Measurements from ENCODE around the gene GOLGA8B.

GOLGA8B gene

GRCh38 chr15:34613997-34614396, 30.5 kb upstream of the GOLGA8B start:
- Histone ChIP-seq H3K27me3 (ENCODE audit: insufficient read depth, low read length) (peaks cover 3% of the 10 kb centered on the region; the same call in 1 of the 2 replicates), H3K27ac (ENCODE audit: low read depth, low read length) (no peak overlapping the region), H3K79me2 (ENCODE audit: control insufficient read depth, insufficient read depth, low read length, unreplicated experiment) (no peaks in the 10 kb centered on the region), H3K4me1 (ENCODE audit: control insufficient read depth, insufficient read depth, low read length, unreplicated experiment) (no peaks in the 10 kb centered on the region), H3K4me3 (ENCODE audit: low read depth, low read length) (no peak overlapping the region), H2AFZ (ENCODE audit: low read length, unreplicated experiment) (no peak overlapping the region), H3K36me3 (ENCODE audit: insufficient read depth, low read length) (no peaks in the 10 kb centered on the region)

- Histone ChIP-seq H3K36me3 (ENCODE audit: insufficient read depth, low read length) (no peaks in the 10 kb centered on the region), H3K27ac (ENCODE audit: low read depth, low read length) (no peak overlapping the region), H3K27me3 (ENCODE audit: insufficient read depth, low read length) (peaks cover 3% of the 10 kb centered on the region; the same call in 1 of the 2 replicates), H2AFZ (ENCODE audit: low read length, unreplicated experiment) (no peak overlapping the region), H3K4me3 (ENCODE audit: low read depth, low read length) (no peak overlapping the region), H3K79me2 (ENCODE audit: control insufficient read depth, insufficient read depth, low read length, unreplicated experiment) (no peaks in the 10 kb centered on the region), H3K4me1 (ENCODE audit: control insufficient read depth, insufficient read depth, low read length, unreplicated experiment) (no peaks in the 10 kb centered on the region)
Observed at GRCh38 chr15:34613301-34613700, 29.9 kb upstream of the GOLGA8B start.

- H3K79me2 ChIP-seq (ENCODE audit: control insufficient read depth, insufficient read depth, low read length, unreplicated experiment) = no peaks in the 10 kb centered on the region
- no peaks in the 10 kb centered on the region for H3K4me1 ChIP-seq (ENCODE audit: control insufficient read depth, insufficient read depth, low read length, unreplicated experiment)
- no peak overlapping the region for H3K4me3 ChIP-seq (ENCODE audit: low read depth, low read length)
- H3K36me3 ChIP-seq (ENCODE audit: insufficient read depth, low read length) = no peaks in the 10 kb centered on the region
- H2AFZ ChIP-seq (ENCODE audit: low read length, unreplicated experiment) = no peak overlapping the region
- peaks cover 3% of the 10 kb centered on the region; the same call in 1 of the 2 replicates for H3K27me3 ChIP-seq (ENCODE audit: insufficient read depth, low read length)
- no peak overlapping the region for H3K27ac ChIP-seq (ENCODE audit: low read depth, low read length)
Observed at GRCh38 chr15:34610354-34610753, 26.9 kb upstream of the GOLGA8B start.

- peaks cover 3% of the 10 kb centered on the region; the same call in 1 of the 2 replicates for H3K27me3 ChIP-seq (ENCODE audit: insufficient read depth, low read length)
- no peaks in the 10 kb centered on the region for H3K36me3 ChIP-seq (ENCODE audit: insufficient read depth, low read length)
- no peaks in the 10 kb centered on the region for H3K4me1 ChIP-seq (ENCODE audit: control insufficient read depth, insufficient read depth, low read length, unreplicated experiment)
- H2AFZ ChIP-seq (ENCODE audit: low read length, unreplicated experiment) = no peak overlapping the region
- H3K4me3 ChIP-seq (ENCODE audit: low read depth, low read length) = no peak overlapping the region
- H3K27ac ChIP-seq (ENCODE audit: low read depth, low read length) = no peak overlapping the region
- H3K79me2 ChIP-seq (ENCODE audit: control insufficient read depth, insufficient read depth, low read length, unreplicated experiment) = no peaks in the 10 kb centered on the region
Observed at GRCh38 chr15:34609102-34610057, 25.9 kb upstream of the GOLGA8B start.

GRCh38 chr15:34608517-34608916, 25.1 kb upstream of the GOLGA8B start:
- no peak overlapping the region for H3K4me3 ChIP-seq (ENCODE audit: low read depth, low read length)
- no peak overlapping the region for H2AFZ ChIP-seq (ENCODE audit: low read length, unreplicated experiment)
- H3K36me3 ChIP-seq (ENCODE audit: insufficient read depth, low read length) = no peaks in the 10 kb centered on the region
- no peak overlapping the region for H3K27ac ChIP-seq (ENCODE audit: low read depth, low read length)
- H3K27me3 ChIP-seq (ENCODE audit: insufficient read depth, low read length) = peaks cover 3% of the 10 kb centered on the region; the same call in 1 of the 2 replicates
- H3K4me1 ChIP-seq (ENCODE audit: control insufficient read depth, insufficient read depth, low read length, unreplicated experiment) = no peaks in the 10 kb centered on the region
- H3K79me2 ChIP-seq (ENCODE audit: control insufficient read depth, insufficient read depth, low read length, unreplicated experiment) = no peaks in the 10 kb centered on the region

- Histone ChIP-seq H3K27me3 (ENCODE audit: insufficient read depth, low read length) (peaks cover 4% of the 10 kb centered on the region; the same call in 1 of the 2 replicates), H3K4me1 (ENCODE audit: control insufficient read depth, insufficient read depth, low read length, unreplicated experiment) (no peaks in the 10 kb centered on the region), H3K27ac (ENCODE audit: low read depth, low read length) (no peak overlapping the region), H3K79me2 (ENCODE audit: control insufficient read depth, insufficient read depth, low read length, unreplicated experiment) (no peaks in the 10 kb centered on the region), H2AFZ (ENCODE audit: low read length, unreplicated experiment) (no peak overlapping the region), H3K4me3 (ENCODE audit: low read depth, low read length) (no peak overlapping the region), H3K36me3 (ENCODE audit: insufficient read depth, low read length) (no peaks in the 10 kb centered on the region)
Observed at GRCh38 chr15:34607832-34608231, 24.4 kb upstream of the GOLGA8B start.

- peaks cover 3% of the 10 kb centered on the region; the same call in 1 of the 2 replicates for H3K27me3 ChIP-seq (ENCODE audit: insufficient read depth, low read length)
- no peak overlapping the region for H3K4me3 ChIP-seq (ENCODE audit: low read depth, low read length)
- H2AFZ ChIP-seq (ENCODE audit: low read length, unreplicated experiment) = no peak overlapping the region
- no peaks in the 10 kb centered on the region for H3K79me2 ChIP-seq (ENCODE audit: control insufficient read depth, insufficient read depth, low read length, unreplicated experiment)
- no peaks in the 10 kb centered on the region for H3K4me1 ChIP-seq (ENCODE audit: control insufficient read depth, insufficient read depth, low read length, unreplicated experiment)
- H3K36me3 ChIP-seq (ENCODE audit: insufficient read depth, low read length) = no peaks in the 10 kb centered on the region
- H3K27ac ChIP-seq (ENCODE audit: low read depth, low read length) = no peak overlapping the region
Observed at GRCh38 chr15:34606545-34606944, 23.1 kb upstream of the GOLGA8B start.

- Histone ChIP-seq H3K4me3 (ENCODE audit: low read depth, low read length) (no peak overlapping the region), H2AFZ (ENCODE audit: low read length, unreplicated experiment) (no peak overlapping the region), H3K79me2 (ENCODE audit: control insufficient read depth, insufficient read depth, low read length, unreplicated experiment) (no peaks in the 10 kb centered on the region), H3K4me1 (ENCODE audit: control insufficient read depth, insufficient read depth, low read length, unreplicated experiment) (no peaks in the 10 kb centered on the region), H3K27me3 (ENCODE audit: insufficient read depth, low read length) (peaks cover 3% of the 10 kb centered on the region; the same call in 1 of the 2 replicates), H3K36me3 (ENCODE audit: insufficient read depth, low read length) (no peaks in the 10 kb centered on the region), H3K27ac (ENCODE audit: low read depth, low read length) (no peak overlapping the region)
Observed at GRCh38 chr15:34606131-34606530, 22.7 kb upstream of the GOLGA8B start.

- Histone ChIP-seq H3K27me3 (ENCODE audit: insufficient read depth, low read length) (peaks cover 14% of the 10 kb centered on the region), H3K4me3 (ENCODE audit: low read depth, low read length) (no peak overlapping the region), H3K79me2 (ENCODE audit: control insufficient read depth, insufficient read depth, low read length, unreplicated experiment) (no peaks in the 10 kb centered on the region), H2AFZ (ENCODE audit: low read length, unreplicated experiment) (no peak overlapping the region), H3K4me1 (ENCODE audit: control insufficient read depth, insufficient read depth, low read length, unreplicated experiment) (no peaks in the 10 kb centered on the region), H3K27ac (ENCODE audit: low read depth, low read length) (no peak overlapping the region), H3K36me3 (ENCODE audit: insufficient read depth, low read length) (no peaks in the 10 kb centered on the region)
Observed at GRCh38 chr15:34603095-34603494, 19.6 kb upstream of the GOLGA8B start.

GRCh38 chr15:34600923-34601322, 17.5 kb upstream of the GOLGA8B start:
- no peaks in the 10 kb centered on the region for H3K79me2 ChIP-seq (ENCODE audit: control insufficient read depth, insufficient read depth, low read length, unreplicated experiment)
- no peak overlapping the region for H2AFZ ChIP-seq (ENCODE audit: low read length, unreplicated experiment)
- H3K4me3 ChIP-seq (ENCODE audit: low read depth, low read length) = no peak overlapping the region
- no peaks in the 10 kb centered on the region for H3K36me3 ChIP-seq (ENCODE audit: insufficient read depth, low read length)
- peaks cover 14% of the 10 kb centered on the region for H3K27me3 ChIP-seq (ENCODE audit: insufficient read depth, low read length)
- H3K27ac ChIP-seq (ENCODE audit: low read depth, low read length) = no peak overlapping the region
- no peaks in the 10 kb centered on the region for H3K4me1 ChIP-seq (ENCODE audit: control insufficient read depth, insufficient read depth, low read length, unreplicated experiment)
